ENCODE results near the gene MGST2.

Gene MGST2

DNA sequence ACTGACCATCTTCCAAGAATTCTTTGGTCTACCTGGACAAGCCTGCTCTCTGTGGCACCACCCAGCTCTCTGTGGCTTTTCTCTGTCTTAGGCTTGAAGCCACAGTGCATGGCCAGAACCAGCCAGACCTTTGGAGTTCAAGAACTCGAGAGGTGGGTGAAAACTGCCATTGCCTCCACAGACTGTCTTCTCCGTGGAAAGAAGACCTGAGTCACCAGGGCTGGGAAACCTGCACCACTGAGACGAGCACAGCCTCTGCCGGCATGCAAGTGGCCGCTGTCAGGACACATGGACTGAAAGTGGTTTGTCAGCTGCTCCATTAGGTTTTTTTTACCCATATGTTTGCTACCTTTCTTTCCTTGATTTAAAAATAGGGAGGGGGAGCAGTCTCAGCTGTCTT is 74.5 kb downstream of the MGST2 start:
- TF ChIP-seq NFIC (IDR thresholded peaks at IDR 0.05) (no peak), CEBPB (IDR thresholded peaks at IDR 0.05) (no peak), TAF1 (IDR thresholded peaks at IDR 0.05; ENCODE audit: low read depth) (no peak), TEAD4 (IDR thresholded peaks at IDR 0.05) (no peak), ZBTB7A (IDR thresholded peaks at IDR 0.05; ENCODE audit: low read depth) (no peak), RAD21 (IDR thresholded peaks at IDR 0.05; ENCODE audit: low read depth) (no peak), FOXM1 (IDR thresholded peaks at IDR 0.05; ENCODE audit: borderline replicate concordance, low read depth) (no peak)
- TF ChIP-seq, protein P1, sequence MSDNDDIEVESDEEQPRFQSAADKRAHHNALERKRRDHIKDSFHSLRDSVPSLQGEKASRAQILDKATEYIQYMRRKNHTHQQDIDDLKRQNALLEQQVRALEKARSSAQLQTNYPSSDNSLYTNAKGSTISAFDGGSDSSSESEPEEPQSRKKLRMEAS (IDR thresholded peaks at IDR 0.05) = no peak
- TF ChIP-seq, protein P2, sequence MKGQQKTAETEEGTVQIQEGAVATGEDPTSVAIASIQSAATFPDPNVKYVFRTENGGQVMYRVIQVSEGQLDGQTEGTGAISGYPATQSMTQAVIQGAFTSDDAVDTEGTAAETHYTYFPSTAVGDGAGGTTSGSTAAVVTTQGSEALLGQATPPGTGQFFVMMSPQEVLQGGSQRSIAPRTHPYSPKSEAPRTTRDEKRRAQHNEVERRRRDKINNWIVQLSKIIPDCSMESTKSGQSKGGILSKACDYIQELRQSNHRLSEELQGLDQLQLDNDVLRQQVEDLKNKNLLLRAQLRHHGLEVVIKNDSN (IDR thresholded peaks at IDR 0.05) = no peak

- TF ChIP-seq CEBPB (IDR thresholded peaks at IDR 0.05) (peak; percentile 63), YY1 (IDR thresholded peaks at IDR 0.05; ENCODE audit: low read depth) (no peak)
- TF ChIP-seq, protein P1 (IDR thresholded peaks at IDR 0.05) = no peak
Observed at GRCh38 chr4:139740531-139741041, 75.0 kb downstream of the MGST2 start.

- TF ChIP-seq ZBTB7A (IDR thresholded peaks at IDR 0.05; ENCODE audit: low read depth) (no peak), EP300 (IDR thresholded peaks at IDR 0.05; ENCODE audit: borderline replicate concordance) (no peak), TEAD4 (IDR thresholded peaks at IDR 0.05) (no peak), TCF12 (IDR thresholded peaks at IDR 0.05; ENCODE audit: low read depth) (no peak), EGR1 (IDR thresholded peaks at IDR 0.05) (no peak), CEBPB (IDR thresholded peaks at IDR 0.05) (no peak), NFIC (IDR thresholded peaks at IDR 0.05) (no peak), YY1 (IDR thresholded peaks at IDR 0.05; ENCODE audit: low read depth) (no peak), FOXM1 (IDR thresholded peaks at IDR 0.05; ENCODE audit: borderline replicate concordance, low read depth) (no peak), CREB1 (IDR thresholded peaks at IDR 0.05; ENCODE audit: low read depth) (no peak)
- TF ChIP-seq, protein P3, sequence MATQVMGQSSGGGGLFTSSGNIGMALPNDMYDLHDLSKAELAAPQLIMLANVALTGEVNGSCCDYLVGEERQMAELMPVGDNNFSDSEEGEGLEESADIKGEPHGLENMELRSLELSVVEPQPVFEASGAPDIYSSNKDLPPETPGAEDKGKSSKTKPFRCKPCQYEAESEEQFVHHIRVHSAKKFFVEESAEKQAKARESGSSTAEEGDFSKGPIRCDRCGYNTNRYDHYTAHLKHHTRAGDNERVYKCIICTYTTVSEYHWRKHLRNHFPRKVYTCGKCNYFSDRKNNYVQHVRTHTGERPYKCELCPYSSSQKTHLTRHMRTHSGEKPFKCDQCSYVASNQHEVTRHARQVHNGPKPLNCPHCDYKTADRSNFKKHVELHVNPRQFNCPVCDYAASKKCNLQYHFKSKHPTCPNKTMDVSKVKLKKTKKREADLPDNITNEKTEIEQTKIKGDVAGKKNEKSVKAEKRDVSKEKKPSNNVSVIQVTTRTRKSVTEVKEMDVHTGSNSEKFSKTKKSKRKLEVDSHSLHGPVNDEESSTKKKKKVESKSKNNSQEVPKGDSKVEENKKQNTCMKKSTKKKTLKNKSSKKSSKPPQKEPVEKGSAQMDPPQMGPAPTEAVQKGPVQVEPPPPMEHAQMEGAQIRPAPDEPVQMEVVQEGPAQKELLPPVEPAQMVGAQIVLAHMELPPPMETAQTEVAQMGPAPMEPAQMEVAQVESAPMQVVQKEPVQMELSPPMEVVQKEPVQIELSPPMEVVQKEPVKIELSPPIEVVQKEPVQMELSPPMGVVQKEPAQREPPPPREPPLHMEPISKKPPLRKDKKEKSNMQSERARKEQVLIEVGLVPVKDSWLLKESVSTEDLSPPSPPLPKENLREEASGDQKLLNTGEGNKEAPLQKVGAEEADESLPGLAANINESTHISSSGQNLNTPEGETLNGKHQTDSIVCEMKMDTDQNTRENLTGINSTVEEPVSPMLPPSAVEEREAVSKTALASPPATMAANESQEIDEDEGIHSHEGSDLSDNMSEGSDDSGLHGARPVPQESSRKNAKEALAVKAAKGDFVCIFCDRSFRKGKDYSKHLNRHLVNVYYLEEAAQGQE (IDR thresholded peaks at IDR 0.05; ENCODE audit: low read depth) = no peak
- TF ChIP-seq, protein P1 (IDR thresholded peaks at IDR 0.05) = no peak
- TF ChIP-seq, protein P2 (IDR thresholded peaks at IDR 0.05) = no peak
Observed at GRCh38 chr4:139743027-139743426, 77.4 kb downstream of the MGST2 start.

DNA sequence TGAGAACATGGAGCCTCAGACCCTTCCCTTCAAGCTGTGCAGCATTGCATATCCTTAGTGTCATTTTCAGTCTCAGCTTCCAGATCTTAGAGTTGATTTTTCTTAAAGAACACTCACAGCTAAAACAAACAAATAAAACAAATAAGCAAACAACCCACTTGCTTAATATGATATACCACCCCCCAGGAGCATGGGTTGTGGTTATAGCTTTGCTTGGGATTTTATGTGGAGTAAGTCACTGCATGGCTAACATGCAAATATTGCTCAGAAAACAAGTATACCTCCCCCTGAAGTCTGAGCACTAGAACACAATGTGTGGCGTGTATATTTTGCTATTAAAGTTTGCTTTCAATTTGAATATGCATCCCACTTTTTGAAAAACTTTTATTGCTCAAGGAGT is 78.6 kb downstream of the MGST2 start:
- TF ChIP-seq TEAD4 (IDR thresholded peaks at IDR 0.05) (no peak), ZBTB7A (IDR thresholded peaks at IDR 0.05; ENCODE audit: low read depth) (no peak), CEBPB (IDR thresholded peaks at IDR 0.05) (no peak), NFIC (IDR thresholded peaks at IDR 0.05) (no peak), EGR1 (IDR thresholded peaks at IDR 0.05) (no peak), FOXM1 (IDR thresholded peaks at IDR 0.05; ENCODE audit: borderline replicate concordance, low read depth) (no peak)
- TF ChIP-seq, protein P3 (IDR thresholded peaks at IDR 0.05; ENCODE audit: low read depth) = no peak

GRCh38 chr4:139745111-139745639 is 79.6 kb downstream of the MGST2 start:
- no peak for TF ChIP-seq RAD21 (IDR thresholded peaks at IDR 0.05; ENCODE audit: low read depth)
- TF ChIP-seq, protein P3 (IDR thresholded peaks at IDR 0.05; ENCODE audit: low read depth) = no peak
- no peak for TF ChIP-seq FOXM1 (IDR thresholded peaks at IDR 0.05; ENCODE audit: borderline replicate concordance, low read depth)
- no peak for TF ChIP-seq EGR1 (IDR thresholded peaks at IDR 0.05)
- TF ChIP-seq NFIC (IDR thresholded peaks at IDR 0.05) = no peak
- TF ChIP-seq TEAD4 (IDR thresholded peaks at IDR 0.05) = no peak
- no peak for TF ChIP-seq TAF1 (IDR thresholded peaks at IDR 0.05; ENCODE audit: low read depth)
- no peak for TF ChIP-seq TCF12 (IDR thresholded peaks at IDR 0.05; ENCODE audit: low read depth)
- TF ChIP-seq EP300 (IDR thresholded peaks at IDR 0.05; ENCODE audit: borderline replicate concordance) = no peak
- TF ChIP-seq ZBTB7A (IDR thresholded peaks at IDR 0.05; ENCODE audit: low read depth) = no peak
- no peak for TF ChIP-seq CREB1 (IDR thresholded peaks at IDR 0.05; ENCODE audit: low read depth)
- TF ChIP-seq, protein P2 (IDR thresholded peaks at IDR 0.05) = no peak
- TF ChIP-seq CEBPB (IDR thresholded peaks at IDR 0.05) = no peak
- TF ChIP-seq, protein P1 (IDR thresholded peaks at IDR 0.05) = no peak
- TF ChIP-seq YY1 (IDR thresholded peaks at IDR 0.05; ENCODE audit: low read depth) = no peak
